Activated CD8-positive, alpha-beta memory T cell treated with anti-CD3 and anti-CD28 coated beads, Interleukin-2, amount 50 U/mL, for 1 hour (primary cell): ENCODE measurements around the gene MAGEC2.

Experiments
- DNase-seq: peaks from one replicate; pipeline ENCODE4 v3.0.0-alpha.2; 2020; ENCODE audit errors: extremely low read depth

MAGEC2 gene

GRCh38 chrX:142204522-142205433 is at the start of gene MAGEC2:
Gene MAGEC2 (minus strand): TSS chrX:142205290. CDS start chrX:142203987, 1,303 bp downstream.
- no peak for DNase-seq

- no peak for DNase-seq
These were observed 46.6 kb upstream of the MAGEC2 start for GRCh38 chrX:142251680-142252079.

- DNase-seq: no peak
These were observed 46.1 kb upstream of the MAGEC2 start for GRCh38 chrX:142251202-142251601.

GRCh38 chrX:142250502-142250901 is 45.4 kb upstream of the MAGEC2 start:
- no peak for DNase-seq

GRCh38 chrX:142249721-142250120 is 44.6 kb upstream of the MAGEC2 start:
- no peak for DNase-seq

GRCh38 chrX:142244568-142244967 is 39.5 kb upstream of the MAGEC2 start:
- DNase-seq: no peak

GRCh38 chrX:142238536-142238935 is 33.4 kb upstream of the MAGEC2 start:
- no peak for DNase-seq

- DNase-seq: no peak
These were observed 28.3 kb upstream of the MAGEC2 start for GRCh38 chrX:142233400-142233799.

- DNase-seq: no peak
These were observed 9.0 kb upstream of the MAGEC2 start for GRCh38 chrX:142214081-142214480.

- no peak for DNase-seq
These were observed 4.0 kb downstream of the MAGEC2 start for GRCh38 chrX:142201113-142201512.

- DNase-seq: no peak
These were observed 19.0 kb downstream of the MAGEC2 start for GRCh38 chrX:142186103-142186502.

GRCh38 chrX:142184756-142185602 is 20.1 kb downstream of the MAGEC2 start:
- no peak for DNase-seq

GRCh38 chrX:142156567-142156966 is 48.5 kb downstream of the MAGEC2 start:
- no peak for DNase-seq
